ENCODE data around the gene EEIG1. TPM values are rescaled to one million over a fixed set of nuclear protein-coding genes. Genes with fewer than 3 reads are reported as not detected.

The EEIG1 gene
- total and polyA plus RNA-seq, 2 experiments from 2014 or later: 6.1 to 9.3 TPM

DNA sequence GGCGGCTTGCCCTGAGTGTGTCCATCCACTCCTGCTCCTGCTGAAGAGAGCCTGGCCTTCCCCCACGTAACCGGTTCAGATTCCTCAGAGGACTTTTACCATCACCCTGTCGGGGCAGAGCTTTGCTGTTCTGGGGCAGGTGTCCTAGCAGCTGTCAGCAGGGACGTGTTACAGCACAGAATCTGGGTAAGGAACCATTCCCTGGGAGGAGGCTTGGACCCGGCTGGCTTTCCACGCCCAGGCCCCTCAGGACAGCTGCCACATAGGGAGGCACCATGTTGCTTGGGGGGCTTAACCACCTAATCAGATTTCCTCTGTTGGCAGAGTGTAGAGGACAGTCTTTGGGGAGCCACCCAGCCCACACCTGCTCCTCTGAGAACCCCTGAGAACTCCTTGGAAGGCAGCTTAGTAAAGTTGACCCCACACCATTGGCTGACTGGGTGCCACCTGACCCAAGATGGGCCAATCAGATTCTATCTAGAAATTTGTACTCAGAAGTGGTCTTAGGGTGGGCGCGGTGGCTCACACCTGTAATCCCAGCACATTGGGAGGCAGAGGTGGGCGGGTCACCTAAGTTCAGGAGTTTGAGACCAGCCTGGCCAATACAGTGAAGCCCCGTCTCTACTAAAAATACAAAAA is 23.3 kb upstream of the EEIG1 start:
- H3K4me3 ChIP-seq: no peak overlapping the region
- in situ Hi-C loops (cut with MboI): no loop called here
- TF ChIP-seq EZH2phosphoT487 (IDR thresholded peaks at IDR 0.05; ENCODE audit: insufficient read depth, low read depth): no peak
- TF ChIP-seq EZH2 (IDR thresholded peaks at IDR 0.05; ENCODE audit: insufficient read depth, poor library complexity, severe bottlenecking): no peak
- H3F3A ChIP-seq (ENCODE audit: insufficient read depth): peaks cover 11% of the 10 kb centered on the region
- no peaks in the 10 kb centered on the region for H3K27me3 ChIP-seq (replicated peaks; ENCODE audit: insufficient read depth)
- H3K4me2 ChIP-seq (ENCODE audit: unreplicated experiment): no peak overlapping the region
- no peaks in the 10 kb centered on the region for H3K9me2 ChIP-seq (ENCODE audit: insufficient read depth)
- no peak overlapping the region for H2AFZ ChIP-seq
- WGBS, 2 experiments (ENCODE audit: low coverage in 1 of 2, low lambda C conversion rate in 2 of 2, missing lambda C conversion rate in 2 of 2): 89 to 91% methylated on average over 11 of the region's 11 CpGs
- H3K27ac ChIP-seq: no peak overlapping the region
- DNase-seq: no peak
- H3K9me3 ChIP-seq (ENCODE audit: low read depth): no peaks in the 10 kb centered on the region
- peaks cover 6% of the 10 kb centered on the region for H3K4me1 ChIP-seq (ENCODE audit: insufficient read depth)
- H3K9ac ChIP-seq: no peak overlapping the region
- H4K20me1 ChIP-seq (ENCODE audit: insufficient read depth): no peaks in the 10 kb centered on the region
- no peaks in the 10 kb centered on the region for H3K79me2 ChIP-seq (ENCODE audit: insufficient read depth)
- no peaks in the 10 kb centered on the region for H3K36me3 ChIP-seq (ENCODE audit: low read depth)

DNA sequence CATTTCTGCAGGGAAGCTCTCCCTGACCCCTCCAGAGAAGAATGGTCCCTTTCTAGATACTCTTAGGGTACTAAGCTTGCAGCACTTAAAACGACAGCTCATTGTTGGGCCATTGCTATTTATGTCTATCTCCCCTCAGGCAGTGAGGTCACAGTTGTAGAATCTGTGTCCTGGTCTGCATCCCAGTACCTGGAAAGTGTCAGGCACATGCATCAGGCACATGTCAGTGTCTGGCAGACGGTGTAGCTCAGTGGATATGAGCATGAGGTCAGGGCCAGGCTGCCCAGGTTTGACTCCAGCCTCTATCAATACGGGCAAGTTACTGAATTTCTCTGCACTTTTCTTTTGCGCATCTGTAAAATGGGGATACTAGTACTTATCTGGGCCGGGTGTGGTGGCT is 22.2 kb upstream of the EEIG1 start:
- Histone ChIP-seq H3K27ac (no peak overlapping the region), H2AFZ (no peak overlapping the region), H3K36me3 (ENCODE audit: low read depth) (no peaks in the 10 kb centered on the region), H3K27me3 (replicated peaks; ENCODE audit: insufficient read depth) (no peaks in the 10 kb centered on the region), H3K9ac (no peak overlapping the region), H3F3A (ENCODE audit: insufficient read depth) (peaks cover 11% of the 10 kb centered on the region), H3K9me3 (ENCODE audit: low read depth) (no peaks in the 10 kb centered on the region), H3K9me2 (ENCODE audit: insufficient read depth) (no peaks in the 10 kb centered on the region), H3K4me2 (ENCODE audit: unreplicated experiment) (no peak overlapping the region), H4K20me1 (ENCODE audit: insufficient read depth) (no peaks in the 10 kb centered on the region), H3K4me3 (no peak overlapping the region), H3K79me2 (ENCODE audit: insufficient read depth) (no peaks in the 10 kb centered on the region), H3K4me1 (ENCODE audit: insufficient read depth) (peaks cover 6% of the 10 kb centered on the region)
- no peak for DNase-seq
- WGBS, 2 experiments (ENCODE audit: low coverage in 1 of 2, low lambda C conversion rate in 2 of 2, missing lambda C conversion rate in 2 of 2): 86 to 87% methylated on average over 5 of the region's 5 CpGs
- TF ChIP-seq EZH2phosphoT487 (IDR thresholded peaks at IDR 0.05; ENCODE audit: insufficient read depth, low read depth) (no peak), EZH2 (IDR thresholded peaks at IDR 0.05; ENCODE audit: insufficient read depth, poor library complexity, severe bottlenecking) (no peak)
- in situ Hi-C loops (cut with MboI): no loop called here

DNA sequence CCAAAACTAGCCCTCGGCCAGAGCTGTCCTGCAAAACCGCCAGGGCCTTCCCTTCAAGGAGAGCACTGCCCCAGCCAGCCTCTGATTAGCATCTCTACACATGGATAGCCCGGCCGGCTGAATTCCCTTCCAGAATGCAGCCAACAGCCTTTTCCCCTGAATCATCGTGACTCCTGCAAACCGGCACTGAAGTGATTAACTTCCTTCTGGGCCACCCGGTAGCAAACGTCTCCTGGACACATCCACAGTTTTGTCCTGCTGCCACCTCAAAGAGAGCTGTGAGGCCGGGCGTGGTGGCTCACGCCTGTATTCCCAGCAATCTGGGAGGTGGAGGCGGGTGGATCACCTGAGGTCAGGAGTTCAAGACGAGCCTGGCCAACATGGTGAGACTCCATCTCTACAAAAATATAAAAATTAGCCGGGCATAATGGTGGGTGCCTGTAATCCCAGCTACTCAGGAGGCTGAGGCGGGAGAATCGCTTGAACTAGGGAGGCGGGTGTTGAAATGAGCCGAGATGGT is 21.1 kb upstream of the EEIG1 start:
- H3K4me1 ChIP-seq (ENCODE audit: insufficient read depth): peaks cover 6% of the 10 kb centered on the region
- H3K27me3 ChIP-seq (replicated peaks; ENCODE audit: insufficient read depth): no peaks in the 10 kb centered on the region
- no peak overlapping the region for H3K4me3 ChIP-seq
- no peak for TF ChIP-seq EZH2 (IDR thresholded peaks at IDR 0.05; ENCODE audit: insufficient read depth, poor library complexity, severe bottlenecking)
- no peak for TF ChIP-seq EZH2phosphoT487 (IDR thresholded peaks at IDR 0.05; ENCODE audit: insufficient read depth, low read depth)
- H3K36me3 ChIP-seq (ENCODE audit: low read depth): no peaks in the 10 kb centered on the region
- 39 to 43% methylated on average over 18 of the region's 18 CpGs for WGBS, 2 experiments (ENCODE audit: low coverage in 1 of 2, low lambda C conversion rate in 2 of 2, missing lambda C conversion rate in 2 of 2)
- H3K4me2 ChIP-seq (ENCODE audit: unreplicated experiment): peak overlapping the region; percentile 32
- H4K20me1 ChIP-seq (ENCODE audit: insufficient read depth): no peaks in the 10 kb centered on the region
- no peaks in the 10 kb centered on the region for H3K9me2 ChIP-seq (ENCODE audit: insufficient read depth)
- in situ Hi-C loops (cut with MboI): no loop called here
- peak; percentile 97 for DNase-seq
- peaks cover 11% of the 10 kb centered on the region for H3F3A ChIP-seq (ENCODE audit: insufficient read depth)
- H3K9me3 ChIP-seq (ENCODE audit: low read depth): no peaks in the 10 kb centered on the region
- no peaks in the 10 kb centered on the region for H3K79me2 ChIP-seq (ENCODE audit: insufficient read depth)
- peak overlapping the region; percentile 80 for H3K27ac ChIP-seq
- H2AFZ ChIP-seq: peak overlapping the region; percentile 87
- peak overlapping the region; percentile 62 for H3K9ac ChIP-seq

DNA sequence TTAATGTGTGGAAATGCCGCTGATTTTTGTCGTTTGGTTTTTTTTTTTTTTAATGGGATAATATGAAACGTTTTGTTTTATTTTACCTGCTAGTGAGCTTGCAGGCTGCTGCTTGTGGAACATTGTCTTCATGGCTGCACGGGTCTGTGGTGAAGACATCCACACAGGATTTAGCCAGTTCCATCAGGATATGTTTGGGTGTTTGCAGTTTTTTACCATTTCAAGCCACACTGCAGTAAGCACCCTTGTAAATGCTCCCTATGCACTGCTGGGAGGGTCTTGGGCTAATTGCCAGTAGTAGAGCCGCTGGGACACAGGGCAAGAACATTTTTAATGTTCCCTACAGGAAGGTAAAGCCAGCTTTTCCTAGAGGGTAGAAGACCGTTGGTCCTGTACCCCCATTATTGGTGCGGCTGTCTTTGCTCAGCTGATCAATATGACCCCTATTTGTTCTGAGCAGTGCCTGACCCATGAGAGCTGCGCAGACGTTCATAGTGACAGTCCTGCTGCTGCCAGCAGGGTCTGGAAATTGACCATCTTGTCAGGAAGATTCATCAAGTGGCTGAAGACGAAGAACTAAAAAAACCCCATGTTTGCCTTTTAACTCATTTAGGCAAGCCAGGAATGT is 20.5 kb upstream of the EEIG1 start:
- no peaks in the 10 kb centered on the region for H3K36me3 ChIP-seq (ENCODE audit: low read depth)
- no peak for DNase-seq
- no peaks in the 10 kb centered on the region for H4K20me1 ChIP-seq (ENCODE audit: insufficient read depth)
- H3K79me2 ChIP-seq (ENCODE audit: insufficient read depth): no peaks in the 10 kb centered on the region
- H3K27me3 ChIP-seq (replicated peaks; ENCODE audit: insufficient read depth): no peaks in the 10 kb centered on the region
- H3K27ac ChIP-seq: peak overlapping the region; percentile 80
- peak overlapping the region; percentile 52 for H3K9ac ChIP-seq
- H3K9me2 ChIP-seq (ENCODE audit: insufficient read depth): no peaks in the 10 kb centered on the region
- in situ Hi-C loops (cut with MboI): no loop called here
- H3K9me3 ChIP-seq (ENCODE audit: low read depth): no peaks in the 10 kb centered on the region
- TF ChIP-seq EZH2phosphoT487 (IDR thresholded peaks at IDR 0.05; ENCODE audit: insufficient read depth, low read depth) (no peak), EZH2 (IDR thresholded peaks at IDR 0.05; ENCODE audit: insufficient read depth, poor library complexity, severe bottlenecking) (no peak)
- peaks cover 6% of the 10 kb centered on the region for H3K4me1 ChIP-seq (ENCODE audit: insufficient read depth)
- H3K4me3 ChIP-seq: no peak overlapping the region
- peak overlapping the region; percentile 87 for H2AFZ ChIP-seq
- H3F3A ChIP-seq (ENCODE audit: insufficient read depth): peaks cover 11% of the 10 kb centered on the region
- H3K4me2 ChIP-seq (ENCODE audit: unreplicated experiment): no peak overlapping the region
- 72 to 75% methylated on average over 10 of the region's 10 CpGs for WGBS, 2 experiments (ENCODE audit: low coverage in 1 of 2, low lambda C conversion rate in 2 of 2, missing lambda C conversion rate in 2 of 2)

All from GM23248 (cell line).